PFSK-1 (cell line): ENCODE results near the gene MAPKAPK3.

Source experiments
- POLR2AphosphoS5 ChIP-seq: IDR thresholded peaks from 2 replicates; pipeline ENCODE4 v1.6.1; 2012; ENCODE audit warnings: low read depth, mild to moderate bottlenecking, control low read depth, low read length, moderate library complexity
- TF ChIP-seq, protein P1 (sequence below), 2 experiments: IDR thresholded peaks; 2 replicates each; pipeline versions ENCODE4 v1.6.1 to v1.8.0; 2011 to 2012; ENCODE audit warnings: low read depth in 2 of 2, low read length in 2 of 2, control low read depth in 1 of 2, inconsistent platforms in 1 of 2, mild to moderate bottlenecking in 1 of 2, moderate library complexity in 1 of 2; ENCODE audit not compliant: insufficient read depth in 1 of 2

DNA sequence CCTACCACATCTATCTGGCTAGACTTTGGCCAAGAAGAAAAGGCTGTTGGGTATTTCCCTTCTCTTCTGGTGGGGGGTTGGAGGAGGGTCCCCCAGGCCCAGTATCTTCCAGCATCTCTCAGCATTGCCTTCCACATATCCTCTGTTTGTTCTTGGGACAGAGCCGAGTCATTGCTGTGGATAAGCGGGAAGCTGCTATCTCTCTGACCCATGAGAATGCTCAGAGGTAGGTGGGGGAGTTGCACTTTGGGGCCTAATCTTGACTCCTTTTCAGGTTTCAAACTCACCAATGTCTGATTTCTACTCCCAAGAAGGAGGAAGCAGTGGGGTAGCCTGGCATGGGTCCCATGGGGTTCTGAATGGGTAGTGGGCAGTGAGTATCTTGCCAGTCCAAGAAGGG lies 39.6 kb upstream of the MAPKAPK3 start:
- TF ChIP-seq, protein P1, sequence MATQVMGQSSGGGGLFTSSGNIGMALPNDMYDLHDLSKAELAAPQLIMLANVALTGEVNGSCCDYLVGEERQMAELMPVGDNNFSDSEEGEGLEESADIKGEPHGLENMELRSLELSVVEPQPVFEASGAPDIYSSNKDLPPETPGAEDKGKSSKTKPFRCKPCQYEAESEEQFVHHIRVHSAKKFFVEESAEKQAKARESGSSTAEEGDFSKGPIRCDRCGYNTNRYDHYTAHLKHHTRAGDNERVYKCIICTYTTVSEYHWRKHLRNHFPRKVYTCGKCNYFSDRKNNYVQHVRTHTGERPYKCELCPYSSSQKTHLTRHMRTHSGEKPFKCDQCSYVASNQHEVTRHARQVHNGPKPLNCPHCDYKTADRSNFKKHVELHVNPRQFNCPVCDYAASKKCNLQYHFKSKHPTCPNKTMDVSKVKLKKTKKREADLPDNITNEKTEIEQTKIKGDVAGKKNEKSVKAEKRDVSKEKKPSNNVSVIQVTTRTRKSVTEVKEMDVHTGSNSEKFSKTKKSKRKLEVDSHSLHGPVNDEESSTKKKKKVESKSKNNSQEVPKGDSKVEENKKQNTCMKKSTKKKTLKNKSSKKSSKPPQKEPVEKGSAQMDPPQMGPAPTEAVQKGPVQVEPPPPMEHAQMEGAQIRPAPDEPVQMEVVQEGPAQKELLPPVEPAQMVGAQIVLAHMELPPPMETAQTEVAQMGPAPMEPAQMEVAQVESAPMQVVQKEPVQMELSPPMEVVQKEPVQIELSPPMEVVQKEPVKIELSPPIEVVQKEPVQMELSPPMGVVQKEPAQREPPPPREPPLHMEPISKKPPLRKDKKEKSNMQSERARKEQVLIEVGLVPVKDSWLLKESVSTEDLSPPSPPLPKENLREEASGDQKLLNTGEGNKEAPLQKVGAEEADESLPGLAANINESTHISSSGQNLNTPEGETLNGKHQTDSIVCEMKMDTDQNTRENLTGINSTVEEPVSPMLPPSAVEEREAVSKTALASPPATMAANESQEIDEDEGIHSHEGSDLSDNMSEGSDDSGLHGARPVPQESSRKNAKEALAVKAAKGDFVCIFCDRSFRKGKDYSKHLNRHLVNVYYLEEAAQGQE (IDR thresholded peaks at IDR 0.05; ENCODE audit: insufficient read depth in 1 of 2, low read depth in 2 of 2, low read length in 2 of 2): no peak
- TF ChIP-seq POLR2AphosphoS5: no peak
